H1 (cell line): Measurements from ENCODE around the gene RPP14.

Experiments
- BRCA1 ChIP-seq: IDR thresholded peaks from 2 replicates; pipeline ENCODE4 v1.6.1; 2012; ENCODE audit warnings: low read depth, low read length, improper control_type of control experiment
- CREB1 ChIP-seq: IDR thresholded peaks from 2 replicates; pipeline ENCODE4 v1.6.1; 2012; ENCODE audit warnings: inconsistent platforms
- CTCF ChIP-seq, 3 experiments: IDR thresholded peaks; 1 replicate in 2 of 3; 2 replicates in 1 of 3; pipeline versions ENCODE4 v1.5.1 to v1.6.1; 2011; ENCODE audit warnings: low read length in 3 of 3, mild to moderate bottlenecking in 3 of 3, inconsistent platforms in 2 of 3, low read depth in 1 of 3, moderate library complexity in 1 of 3; ENCODE audit not compliant: insufficient read depth in 1 of 3; ENCODE audit errors: control extremely low read depth in 1 of 3
- EZH2 ChIP-seq: fragments of 200-600 bp; sonication (generic); IDR thresholded peaks from 2 replicates; pipeline ENCODE4 v1.7.1; 2012; ENCODE audit warnings: low read depth, mild to moderate bottlenecking, moderate library complexity, low read length, inconsistent platforms; ENCODE audit not compliant: severe bottlenecking
- HDAC2 ChIP-seq, 2 experiments: fragments of 300-600 bp in 1 of 2; sonication (generic) in 1 of 2; IDR thresholded peaks; 2 replicates each; pipeline ENCODE4 v1.6.1; 2011 to 2012; ENCODE audit warnings: low read depth in 2 of 2, low read length in 2 of 2, mild to moderate bottlenecking in 2 of 2, moderate library complexity in 2 of 2, borderline replicate concordance in 1 of 2, inconsistent platforms in 1 of 2
- JUN ChIP-seq: IDR thresholded peaks from 2 replicates; pipeline ENCODE4 v1.6.1; 2011; ENCODE audit warnings: low read depth, mild to moderate bottlenecking, improper control_type of control experiment, low read length
- USF2 ChIP-seq: IDR thresholded peaks from 2 replicates; pipeline ENCODE4 v1.6.1; 2011; ENCODE audit warnings: low read length, improper control_type of control experiment
- YY1 ChIP-seq: IDR thresholded peaks from 2 replicates; pipeline ENCODE4 v1.6.1; 2011; ENCODE audit warnings: low read depth, mild to moderate bottlenecking, low read length

- TF ChIP-seq CTCF (IDR thresholded peaks at IDR 0.05; ENCODE audit: control extremely low read depth in 1 of 3, insufficient read depth in 1 of 3, low read depth in 1 of 3, low read length in 3 of 3) (no peak), EZH2 (no peak), HDAC2 (IDR thresholded peaks at IDR 0.05; ENCODE audit: borderline replicate concordance in 1 of 2, low read depth in 2 of 2, low read length in 2 of 2) (no peak), CREB1 (no peak), JUN (no peak), YY1 (no peak), BRCA1 (no peak), USF2 (no peak)
Measured at GRCh38 chr3:58334013-58334321, 27.9 kb downstream of the RPP14 start.
